ENCODE measurements around the gene VWA7.
"Not testable (repeated sequence)": the region's sequence is repeated elsewhere in the genome, so short reads cannot be mapped to it uniquely, and the experiment has no call there.

The VWA7 gene

DNA sequence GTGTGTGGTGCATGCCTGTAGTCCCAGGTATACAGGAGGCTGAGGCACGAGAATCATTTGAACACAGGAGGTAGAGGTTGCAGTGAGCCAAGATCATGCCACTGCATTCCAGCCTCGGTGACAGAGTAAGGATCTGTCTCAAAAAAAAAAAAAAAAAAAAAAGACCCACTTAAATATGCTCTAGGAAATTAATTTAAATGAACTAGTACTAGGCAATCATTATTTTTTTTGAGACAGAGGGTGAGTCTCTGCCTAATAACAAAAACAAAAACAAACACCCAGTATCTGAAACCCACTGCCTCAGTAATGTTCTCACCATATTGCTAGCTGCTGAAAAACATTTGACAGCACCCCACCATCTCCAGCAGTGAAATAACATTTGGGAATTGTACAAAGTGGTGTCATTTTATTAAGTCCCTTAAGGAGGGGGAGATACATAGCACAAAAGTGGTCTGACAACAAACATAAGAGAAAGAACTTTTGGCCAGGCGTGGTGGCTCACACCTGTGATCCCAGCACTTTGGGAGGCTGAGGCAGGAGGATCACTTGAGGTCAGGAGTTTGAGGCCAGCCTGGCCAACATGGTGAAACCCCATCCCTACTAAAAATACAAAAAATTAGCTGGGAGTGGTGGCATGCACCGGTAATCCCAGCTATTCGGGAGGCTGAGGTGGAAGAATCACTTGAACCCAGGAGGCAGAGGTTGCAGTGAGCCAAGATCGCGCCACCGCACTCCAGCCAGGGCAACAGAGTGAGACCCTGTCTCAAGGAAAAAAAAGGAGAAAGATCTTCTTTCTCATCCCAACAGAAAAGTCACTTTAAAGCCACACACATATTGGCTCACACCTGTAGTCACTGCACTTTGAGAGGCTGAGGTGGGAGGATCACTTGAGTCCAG lies 24.2 kb upstream of the VWA7 start:
- DNase-seq (ENCODE audit: low spot score) = not testable (repeated sequence)

DNA sequence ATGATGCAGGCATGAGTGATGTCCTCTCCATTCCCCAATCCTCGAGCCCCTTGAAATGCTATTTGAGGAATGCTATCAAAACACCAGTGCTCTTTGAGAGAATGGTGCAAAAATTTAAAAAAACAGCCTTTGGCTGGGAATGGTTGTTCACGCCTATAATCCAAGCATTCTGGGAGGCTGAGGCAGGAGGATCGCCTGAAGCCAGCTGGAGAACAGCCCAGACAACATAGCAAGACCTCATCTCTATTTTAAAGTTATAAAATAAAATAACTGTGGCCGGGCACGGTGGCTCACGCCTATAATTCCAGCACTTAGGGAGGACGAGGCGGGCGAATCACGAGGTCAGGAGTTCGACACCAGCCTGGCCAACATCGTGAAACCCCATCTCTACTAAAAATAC lies 22.7 kb upstream of the VWA7 start:
- DNase-seq (ENCODE audit: low spot score) = peak; percentile 28

DNA sequence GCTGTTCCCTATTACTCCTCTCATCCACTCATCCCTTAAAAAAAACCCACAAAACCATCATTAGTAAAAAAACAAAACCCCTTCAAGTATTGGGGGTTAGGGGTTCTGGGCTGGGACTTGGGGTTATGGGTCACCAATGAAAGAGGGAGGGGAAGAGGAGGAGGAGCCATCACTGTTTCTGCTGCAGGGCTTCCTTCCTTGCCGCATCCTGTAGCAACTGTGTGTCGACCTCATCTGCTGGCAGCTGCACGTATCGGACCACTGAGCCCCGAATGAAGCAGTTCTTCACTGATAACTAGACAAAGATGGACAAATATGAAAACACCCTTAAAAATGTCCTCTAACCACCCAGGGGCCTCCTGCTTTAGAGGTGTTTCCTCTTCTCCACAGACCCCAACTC lies 20.5 kb upstream of the VWA7 start:
- DNase-seq (ENCODE audit: low spot score) = no peak

DNA sequence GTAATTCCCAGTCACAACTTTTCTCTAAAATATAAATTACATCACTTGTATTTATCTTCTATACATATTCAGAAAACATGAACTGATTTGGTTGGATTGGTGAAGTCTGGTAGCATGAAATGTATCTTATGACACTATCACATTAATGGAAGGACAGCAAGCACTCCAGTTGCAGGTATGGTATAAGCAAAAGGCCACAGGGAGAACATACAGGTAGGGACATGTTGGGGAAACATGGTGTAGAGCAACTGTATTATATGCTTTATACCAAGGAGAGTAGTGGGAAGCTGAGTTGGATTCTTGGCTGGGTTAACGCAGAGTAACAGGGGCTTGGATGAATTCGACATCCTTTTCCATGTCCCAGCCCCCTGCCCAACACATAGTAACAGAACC lies 19.9 kb upstream of the VWA7 start:
- no peak for DNase-seq (ENCODE audit: low spot score)

DNA sequence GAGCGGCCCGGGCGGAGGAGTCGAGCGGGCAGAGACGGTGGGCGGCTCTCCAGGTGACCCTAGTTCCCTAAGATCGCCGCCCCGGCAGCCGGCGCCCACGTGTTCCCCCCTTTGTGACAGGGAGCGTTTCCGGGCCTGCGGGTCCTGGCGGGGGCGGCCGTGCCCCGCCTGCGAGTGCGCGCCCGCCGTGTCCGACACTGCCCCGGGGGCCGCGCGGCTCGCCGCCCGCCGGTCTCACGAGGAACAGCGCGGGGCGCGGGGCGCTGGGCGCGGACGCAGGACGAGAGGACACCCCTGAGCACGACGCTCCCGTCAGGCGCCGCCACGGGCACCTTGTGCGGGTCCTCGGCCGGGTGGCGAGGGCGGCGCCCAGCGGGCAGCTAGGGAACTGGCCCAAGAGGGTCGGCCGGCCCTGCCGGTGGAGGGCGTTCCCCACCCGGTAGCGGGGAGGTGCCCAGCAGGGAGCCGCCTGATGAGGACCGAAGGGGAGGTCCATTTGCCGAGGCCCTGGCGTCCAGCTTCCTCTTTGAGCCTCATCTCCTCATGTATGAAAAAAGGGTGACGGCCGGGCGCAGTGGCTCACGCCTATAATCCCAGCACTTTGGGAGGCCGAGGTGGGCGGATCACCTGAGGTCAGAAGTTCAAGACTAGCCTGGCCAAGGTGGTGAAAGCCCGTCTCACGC lies 18.6 kb upstream of the VWA7 start, which contains the start of gene VARS1:
Gene VARS1, minus strand, starts transcription at position 137 of the 683 bp plus-strand sequence. CDS start 535 bp downstream, outside the sequence.
- peak; percentile 97 for DNase-seq (ENCODE audit: low spot score)

DNA sequence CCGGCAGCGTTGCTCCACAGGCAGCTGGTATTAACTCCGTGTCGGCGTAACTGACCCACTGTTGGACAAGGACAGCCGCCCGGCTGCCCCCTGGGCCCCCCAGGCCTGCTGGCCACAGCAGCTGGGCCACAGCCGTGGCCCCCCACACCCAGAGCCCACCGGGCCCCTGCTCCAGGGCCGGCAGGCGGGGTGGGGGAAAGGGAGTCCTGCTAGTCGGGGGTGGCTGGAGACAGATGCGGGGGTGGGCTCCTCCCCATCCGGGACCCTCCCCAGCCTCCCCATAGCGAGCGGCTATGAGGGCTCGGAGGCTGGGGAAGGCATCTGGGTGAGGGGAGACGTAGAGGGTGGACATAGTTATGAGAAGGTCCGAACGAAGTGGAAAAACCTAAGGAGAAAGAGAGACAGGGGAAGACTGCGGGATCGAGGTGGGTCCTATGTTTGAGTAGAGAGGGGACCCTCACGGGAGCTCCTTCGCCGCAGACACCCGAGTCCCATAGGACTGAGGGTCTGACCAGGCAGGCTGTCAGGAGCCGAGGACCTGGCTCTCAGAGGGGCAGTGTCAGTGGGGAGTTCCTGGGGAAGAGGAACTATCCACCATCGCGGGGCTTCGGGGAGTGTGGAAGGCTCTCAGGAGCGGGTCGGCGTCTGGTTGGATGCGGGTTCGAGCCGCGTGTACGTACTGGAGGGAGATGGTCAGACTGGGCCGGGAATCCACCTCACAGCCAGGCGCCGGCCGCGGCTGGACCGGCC lies 17.9 kb upstream of the VWA7 start:
- peak; percentile 77 for DNase-seq (ENCODE audit: low spot score)

DNA sequence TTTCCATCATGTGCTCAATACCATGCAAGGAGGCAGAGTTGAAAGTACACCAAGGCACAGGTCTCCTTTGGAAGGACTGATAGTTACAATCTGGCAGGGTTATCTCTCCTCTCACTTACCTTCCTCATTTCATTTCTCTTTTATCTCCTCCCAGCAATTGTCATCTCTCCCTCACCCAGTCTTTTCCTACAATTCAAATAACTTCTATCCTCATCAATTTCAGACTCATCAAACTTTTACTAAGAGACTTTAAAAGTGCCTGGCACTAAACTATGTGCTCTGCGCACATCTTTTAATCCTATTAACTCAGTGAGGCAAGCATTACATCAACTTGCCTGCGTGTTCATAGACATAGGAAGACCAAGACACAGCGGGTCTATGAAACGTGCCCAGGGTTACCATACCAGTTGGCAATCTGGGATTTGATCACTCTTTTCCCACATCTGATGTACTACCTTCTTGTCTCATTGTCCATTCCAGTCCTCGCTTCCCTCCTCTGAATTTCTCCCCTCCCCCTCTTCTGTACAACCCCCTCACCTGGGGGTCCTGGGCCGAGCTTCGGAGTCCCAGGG lies 17.3 kb upstream of the VWA7 start:
- peak; percentile 50 for DNase-seq (ENCODE audit: low spot score)

DNA sequence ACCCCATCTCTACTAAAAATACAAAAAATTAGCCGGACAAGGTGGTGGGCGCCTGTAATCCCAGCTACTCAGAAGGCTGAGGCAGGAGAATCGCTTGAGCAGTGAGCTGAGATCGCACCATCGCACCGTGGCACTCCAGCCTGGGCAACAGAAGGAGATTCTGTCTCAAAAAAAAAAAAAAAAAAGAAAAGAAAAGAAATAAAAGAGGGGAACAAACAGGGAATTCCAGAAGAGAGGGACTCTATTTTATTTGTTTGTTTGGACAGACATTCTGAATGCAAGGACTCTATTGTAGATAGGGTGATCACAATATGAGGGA lies 16.8 kb upstream of the VWA7 start:
- DNase-seq (ENCODE audit: low spot score) = not testable (repeated sequence)

DNA sequence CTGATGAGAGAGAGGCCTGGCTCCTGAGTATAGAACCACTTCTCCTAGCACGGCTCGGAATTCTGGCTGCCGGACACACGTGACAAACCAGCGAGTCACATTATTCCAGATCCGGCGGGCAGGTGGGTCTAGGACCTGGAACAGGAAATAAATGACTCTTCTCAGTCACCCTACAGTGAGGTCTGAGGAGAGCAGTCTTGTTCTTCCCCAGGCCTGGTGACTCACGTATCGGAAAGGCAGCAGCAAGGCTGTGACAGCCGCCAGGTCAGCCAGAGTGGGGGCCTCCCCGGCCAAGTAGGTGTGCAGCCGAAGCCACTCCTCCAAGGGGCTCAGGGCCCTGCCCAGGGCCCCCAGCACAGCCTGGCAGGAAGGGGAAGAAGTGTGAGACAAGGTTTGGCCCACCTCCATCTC lies 15.6 kb upstream of the VWA7 start:
- peak; percentile 8 for DNase-seq (ENCODE audit: low spot score)

DNA sequence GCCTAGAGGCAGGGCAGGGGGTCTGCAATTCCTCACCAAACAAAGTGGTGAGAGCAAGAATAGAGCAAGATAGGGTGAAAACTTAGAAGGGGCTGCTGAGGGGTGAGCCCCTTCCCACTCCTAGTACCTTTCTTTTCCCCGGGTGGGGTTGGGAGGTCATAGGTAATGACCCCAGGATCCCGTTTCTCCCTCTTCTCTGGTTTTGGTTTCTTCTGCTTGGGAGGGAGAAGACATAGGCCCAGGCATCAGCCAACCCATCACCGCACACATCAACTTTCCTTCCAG lies 14.9 kb upstream of the VWA7 start:
- DNase-seq (ENCODE audit: low spot score) = no peak

DNA sequence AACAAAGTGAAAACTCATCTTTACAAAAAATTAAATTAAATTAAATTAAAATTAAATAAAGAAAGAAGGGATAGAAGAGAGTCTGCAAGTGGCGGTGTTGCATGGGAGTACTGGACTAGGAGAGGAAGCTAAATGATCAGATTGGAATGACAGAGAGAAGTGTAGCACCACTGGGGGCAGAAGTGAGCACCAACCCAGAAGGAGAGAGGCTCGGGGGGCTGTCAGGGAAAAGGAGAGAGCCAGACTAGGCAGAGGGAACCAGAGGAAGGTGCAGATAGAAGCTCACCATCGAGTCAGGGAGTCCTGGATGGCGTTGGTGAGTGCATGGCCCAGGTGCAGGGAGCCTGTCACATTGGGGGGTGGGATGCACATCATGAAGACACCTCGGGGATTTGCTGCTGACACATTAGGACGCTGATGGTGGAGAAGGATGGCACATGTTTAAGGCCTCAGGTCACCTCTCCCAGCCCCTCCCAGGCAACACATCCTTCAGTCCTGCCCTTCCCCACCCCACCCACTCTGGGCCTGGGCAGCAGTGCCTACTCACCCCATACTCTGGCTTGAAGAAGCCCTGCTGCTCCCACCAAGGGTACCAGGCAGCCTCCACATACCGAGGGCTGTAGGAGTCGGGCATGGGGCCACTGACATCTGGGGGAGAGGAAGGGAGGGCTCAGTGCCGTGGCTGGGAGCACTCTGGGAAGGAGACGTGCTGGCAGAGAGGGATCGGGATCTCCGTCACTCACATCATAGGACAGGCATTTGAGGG lies 14.4 kb upstream of the VWA7 start:
- DNase-seq (ENCODE audit: low spot score) = peak; percentile 82

DNA sequence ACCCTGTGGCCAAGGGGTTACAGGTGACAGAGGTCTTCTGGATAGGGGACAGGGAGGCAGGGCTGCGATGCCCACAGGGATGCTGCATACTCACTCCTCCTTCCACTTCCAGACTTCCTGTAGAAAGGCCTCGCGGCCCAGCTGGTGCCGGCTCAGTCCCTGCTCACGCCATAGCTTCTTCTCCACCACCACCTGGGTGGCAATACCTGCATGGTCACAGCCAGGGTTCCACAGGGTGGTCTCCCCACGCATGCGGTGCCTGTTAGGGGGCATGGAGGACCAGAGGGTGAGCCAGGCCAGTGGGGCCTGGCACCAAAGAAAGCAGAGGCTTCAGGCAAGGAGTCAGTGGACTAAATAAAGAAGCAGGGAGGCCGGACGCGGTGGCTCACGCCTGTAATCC lies 8.3 kb upstream of the VWA7 start:
- DNase-seq (ENCODE audit: low spot score) = no peak

DNA sequence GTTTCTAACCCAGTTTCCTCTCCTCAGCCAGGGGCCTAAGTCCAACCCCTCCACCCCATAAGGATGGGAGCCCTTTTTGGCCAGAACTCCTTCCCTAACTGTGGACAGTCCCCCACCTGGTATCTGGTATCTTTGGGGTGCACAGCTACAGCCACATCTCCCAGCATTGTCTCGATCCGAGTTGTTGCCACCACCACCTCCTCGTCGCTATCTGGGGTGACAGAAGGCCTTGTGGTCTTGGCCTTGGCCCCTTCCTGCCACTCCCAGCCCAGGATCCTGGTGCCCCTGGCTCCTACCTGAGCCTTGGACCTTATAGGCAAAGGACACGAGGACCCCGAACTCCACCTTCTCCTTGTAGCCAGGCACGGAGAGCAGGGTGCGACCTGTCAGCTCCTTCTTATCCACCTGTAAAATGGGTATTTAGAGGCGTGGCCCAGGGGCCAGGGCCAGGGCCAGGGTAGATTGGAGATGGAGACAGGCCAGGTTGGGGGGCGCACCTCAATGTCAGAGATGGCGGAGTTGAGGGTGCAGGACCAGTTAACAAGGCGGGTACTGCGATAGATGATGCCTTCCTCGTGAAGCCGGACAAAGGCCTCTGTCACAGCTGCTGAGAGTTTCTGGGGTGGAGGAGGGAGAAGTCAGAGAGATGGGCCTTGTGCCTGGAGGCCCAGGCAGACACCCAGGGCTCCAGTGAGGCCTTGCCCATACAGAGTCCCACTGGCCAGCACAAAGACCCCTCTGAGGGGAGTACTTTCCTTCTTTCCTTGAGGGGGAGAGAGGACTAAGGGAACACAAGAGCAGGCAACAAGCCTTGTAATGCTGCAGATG lies 7.2 kb upstream of the VWA7 start:
- no peak for DNase-seq (ENCODE audit: low spot score)

DNA sequence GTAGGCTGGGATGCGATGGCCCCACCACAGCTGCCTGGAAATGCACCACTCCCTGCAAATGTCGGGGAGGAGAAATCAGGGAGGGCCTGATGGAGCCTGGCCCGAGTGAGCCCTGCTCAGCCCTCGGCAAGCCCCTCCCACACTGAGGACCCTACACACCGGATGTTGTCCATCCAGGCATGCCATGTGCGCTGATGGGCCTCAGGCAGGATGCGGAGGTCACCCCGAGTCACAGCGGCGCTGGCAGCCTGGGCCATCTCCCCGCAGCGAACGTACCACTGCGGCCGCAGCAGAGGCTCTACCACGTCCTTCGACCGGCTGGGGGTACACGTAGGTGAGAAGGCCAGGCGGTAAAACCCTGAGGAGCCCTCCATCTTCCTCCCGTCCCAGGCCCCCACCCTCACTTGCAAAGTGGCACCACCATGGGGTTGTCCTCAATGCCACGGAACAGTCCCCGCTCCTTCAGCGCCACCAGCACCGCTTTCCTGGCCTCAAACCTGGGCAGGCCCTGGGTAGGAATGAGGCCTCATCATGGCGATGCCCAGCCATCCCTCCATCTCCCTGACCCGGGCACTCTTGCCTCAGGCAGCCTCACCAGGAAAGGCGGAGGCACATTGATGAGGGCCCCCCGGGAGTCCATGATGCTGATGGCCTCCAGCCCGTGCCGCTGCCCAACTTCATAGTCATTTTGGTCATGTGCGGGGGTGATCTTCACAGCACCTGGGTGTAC lies 5.2 kb upstream of the VWA7 start:
- no peak for DNase-seq (ENCODE audit: low spot score)

DNA sequence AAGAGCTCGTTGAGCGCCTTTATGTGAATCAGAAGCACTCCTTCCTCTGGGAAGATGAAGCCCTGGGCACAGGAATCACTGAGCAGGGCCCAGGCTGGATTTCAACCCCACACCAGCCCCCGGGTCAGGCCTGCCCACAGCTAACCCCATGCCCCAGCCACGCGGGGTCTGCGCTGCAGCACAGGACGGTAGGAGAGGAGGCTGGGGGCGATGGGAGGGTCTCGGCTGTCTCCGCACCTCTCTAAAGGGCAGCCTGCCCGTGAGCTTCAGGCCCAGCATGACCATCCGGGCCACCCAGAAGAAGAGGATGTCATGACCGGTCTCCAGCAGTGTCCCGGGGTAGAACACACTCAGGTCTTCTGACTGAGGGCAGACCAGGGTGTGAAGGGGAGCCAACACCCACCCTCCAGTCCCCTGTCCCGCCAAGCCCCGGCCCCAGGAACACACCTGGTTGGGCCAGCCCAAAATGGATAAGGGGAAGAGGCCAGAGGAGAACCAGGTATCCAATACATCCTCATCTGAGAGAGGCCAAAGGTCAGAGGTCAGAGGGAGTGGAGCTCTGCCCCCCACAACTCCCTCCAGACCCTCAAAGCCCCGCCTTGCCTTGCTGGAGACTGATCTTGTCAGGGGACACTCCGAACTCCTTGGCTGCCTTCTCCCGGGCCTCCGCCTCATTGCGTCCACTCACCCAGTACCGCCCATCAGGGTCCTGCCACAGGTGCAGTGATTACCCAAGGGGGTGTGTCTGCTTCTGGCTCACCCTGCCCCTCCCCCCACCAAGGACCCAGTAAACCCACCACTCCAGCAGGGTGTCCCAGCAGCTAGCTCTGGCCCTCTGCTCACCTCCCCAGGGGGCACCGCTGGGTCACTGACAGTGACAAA lies 4.4 kb upstream of the VWA7 start:
- no peak for DNase-seq (ENCODE audit: low spot score)

DNA sequence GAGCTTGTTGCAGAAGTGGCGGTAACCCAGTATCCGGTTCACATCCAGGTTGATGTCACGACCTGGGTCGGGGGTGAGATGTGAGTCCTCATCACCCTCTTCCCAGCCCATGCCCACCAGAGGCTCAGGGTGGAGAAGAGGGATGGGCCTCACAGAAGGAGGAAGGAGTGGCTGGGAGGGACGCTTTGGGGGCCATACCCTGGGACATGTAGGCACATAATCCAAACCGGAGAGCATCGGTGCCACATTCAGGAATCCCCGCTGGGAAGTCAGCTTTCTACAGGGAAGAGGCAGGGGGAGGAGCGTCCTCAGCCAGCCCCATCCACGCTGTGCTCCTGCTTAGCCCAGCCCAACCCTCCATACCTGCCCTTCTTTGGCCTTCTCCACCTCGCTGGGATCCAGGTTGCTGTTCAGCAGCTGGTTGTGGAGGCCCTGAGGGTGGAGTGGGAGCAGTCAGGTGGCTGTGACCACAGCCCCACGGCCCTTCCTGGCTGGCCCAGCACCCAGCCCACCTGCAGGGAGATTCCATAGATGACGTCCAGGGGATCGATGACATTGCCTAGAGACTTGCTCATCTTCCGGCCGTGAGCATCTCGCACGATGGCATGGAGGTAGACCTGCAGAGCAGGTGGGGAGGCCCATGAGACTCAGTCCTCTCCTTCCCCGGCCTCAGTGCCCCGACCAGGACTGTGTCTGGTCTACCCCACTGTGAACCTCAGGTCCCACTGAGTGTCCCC lies 3.5 kb upstream of the VWA7 start:
- no peak for DNase-seq (ENCODE audit: low spot score)

DNA sequence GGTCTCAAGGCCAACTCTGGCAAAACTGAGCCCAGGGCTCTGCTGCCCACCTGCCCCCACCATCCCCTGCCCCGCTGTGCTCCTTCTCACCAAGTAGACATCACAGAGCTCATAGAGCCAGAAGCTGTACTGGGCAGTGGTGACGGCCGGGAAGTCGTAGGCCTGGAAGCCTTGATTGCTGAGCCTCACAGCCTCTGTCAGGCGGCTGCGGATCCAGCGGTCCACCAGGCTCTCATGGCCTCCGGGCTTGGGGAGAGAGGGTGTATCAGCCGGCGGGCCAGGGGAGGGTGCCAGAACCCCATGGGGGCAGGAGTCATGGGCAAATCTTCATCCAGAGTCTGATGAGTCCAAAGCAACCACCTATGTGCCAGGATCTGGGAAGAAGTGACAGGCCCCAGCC lies 2.8 kb upstream of the VWA7 start:
- DNase-seq (ENCODE audit: low spot score) = no peak

Data from AG08396 (cell line).